ENCODE measurements around the gene NHSL1.

NHSL1 gene

GRCh38 chr6:138397128-138398122 lies 101.9 kb downstream of the NHSL1 start:
- no peak for DNase-seq

GRCh38 chr6:138396709-138397108 lies 102.6 kb downstream of the NHSL1 start:
- no peak for DNase-seq

- DNase-seq: no peak
These were observed 105.2 kb downstream of the NHSL1 start for GRCh38 chr6:138393871-138394783.

- no peak for DNase-seq
These were observed 109.7 kb downstream of the NHSL1 start for GRCh38 chr6:138389551-138389950.

- DNase-seq: no peak
These were observed 111.5 kb downstream of the NHSL1 start for GRCh38 chr6:138387577-138388368.

GRCh38 chr6:138386897-138387296 lies 112.4 kb downstream of the NHSL1 start:
- DNase-seq: no peak

- DNase-seq: no peak
These were observed 115.5 kb downstream of the NHSL1 start for GRCh38 chr6:138383776-138384175.

- no peak for DNase-seq
These were observed 116.6 kb downstream of the NHSL1 start for GRCh38 chr6:138382498-138383265.

GRCh38 chr6:138378463-138378862 lies 120.8 kb downstream of the NHSL1 start:
- DNase-seq: no peak

GRCh38 chr6:138377844-138378243 lies 121.5 kb downstream of the NHSL1 start, which contains the start of gene SMIM28:
TSS of gene SMIM28 (plus strand) at chr6:138377905. CDS start at chr6:138378073, 168 bp downstream.
- no peak for DNase-seq

- no peak for DNase-seq
These were observed 122.3 kb downstream of the NHSL1 start for GRCh38 chr6:138377042-138377441.

- no peak for DNase-seq
These were observed 124.5 kb downstream of the NHSL1 start for GRCh38 chr6:138374815-138375214.

GRCh38 chr6:138374230-138374629 lies 125.1 kb downstream of the NHSL1 start:
- no peak for DNase-seq

GRCh38 chr6:138372711-138373463 lies 126.4 kb downstream of the NHSL1 start:
- no peak for DNase-seq
